Progenitor cell of endocrine pancreas (in vitro differentiated cells): ENCODE results near the gene CCDC33. TPM values are rescaled to one million over a fixed set of nuclear protein-coding genes. Genes with fewer than 3 reads are reported as not detected.

ENCODE experiments used
- DNase-seq: peaks from one replicate; pipeline ENCODE4 v3.0.0; 2021; ENCODE audit warnings: low spot score; ENCODE audit not compliant: unreplicated experiment
- H3K27ac Mint-ChIP-seq: 2 replicates; pipeline ENCODE4 v1.8.0; 2021; ENCODE audit warnings: mild to moderate bottlenecking, moderate library complexity, mixed read lengths
- H3K27me3 Mint-ChIP-seq: 2 replicates; pipeline ENCODE4 v1.8.0; 2021; ENCODE audit warnings: mixed read lengths
- H3K36me3 Mint-ChIP-seq: 2 replicates; pipeline ENCODE4 v1.8.0; 2022; ENCODE audit warnings: mixed read lengths; ENCODE audit not compliant: insufficient read depth
- H3K4me1 Mint-ChIP-seq: 2 replicates; pipeline ENCODE4 v1.8.0; 2021; ENCODE audit warnings: low read depth, mixed read lengths
- H3K4me3 Mint-ChIP-seq: 2 replicates; pipeline ENCODE4 v1.8.0; 2021; ENCODE audit warnings: low read depth, mild to moderate bottlenecking, moderate library complexity, mixed read lengths
- H3K9me3 Mint-ChIP-seq: 2 replicates; pipeline ENCODE4 v1.8.0; 2021; ENCODE audit warnings: low read depth, mixed read lengths
- total RNA-seq: library from RNA; stranded (reverse); gene quantifications from 2 replicates; pipeline ENCODE4 v1.2.1, GENCODE V29; 2021
- TF ChIP-seq, protein P1 (sequence below): fragments of 200-600 bp; sonication (generic); IDR thresholded peaks from one replicate; pipeline ENCODE4 v1.5.0; 2021; ENCODE audit warnings: antibody characterized with exemption, mild to moderate bottlenecking; ENCODE audit not compliant: unreplicated experiment

CCDC33 gene
- total RNA-seq, 1 donor from 2014 or later = 0.84 TPM

DNA sequence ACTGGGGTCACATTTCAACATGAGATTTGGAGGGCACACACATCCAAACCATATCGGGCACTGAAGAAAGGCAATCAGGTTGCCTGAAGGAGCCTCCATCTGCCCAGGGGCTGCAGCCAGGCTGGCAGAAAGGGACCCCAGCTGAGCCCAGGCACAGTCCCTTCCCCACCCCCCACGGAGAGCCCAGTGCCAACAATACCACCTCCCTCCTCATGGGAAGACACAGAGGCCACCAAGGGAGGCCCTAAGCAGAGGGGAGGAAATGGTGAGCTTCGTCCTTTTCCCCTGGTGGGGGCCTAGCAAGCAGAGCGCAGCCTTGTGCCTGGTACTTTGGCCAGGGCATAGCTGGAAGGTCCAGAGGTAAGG is 30.6 kb upstream of the CCDC33 start:
- no peaks in the 10 kb centered on the region for H3K9me3 Mint-ChIP-seq
- H3K36me3 Mint-ChIP-seq = no peaks in the 10 kb centered on the region
- TF ChIP-seq, protein P1, sequence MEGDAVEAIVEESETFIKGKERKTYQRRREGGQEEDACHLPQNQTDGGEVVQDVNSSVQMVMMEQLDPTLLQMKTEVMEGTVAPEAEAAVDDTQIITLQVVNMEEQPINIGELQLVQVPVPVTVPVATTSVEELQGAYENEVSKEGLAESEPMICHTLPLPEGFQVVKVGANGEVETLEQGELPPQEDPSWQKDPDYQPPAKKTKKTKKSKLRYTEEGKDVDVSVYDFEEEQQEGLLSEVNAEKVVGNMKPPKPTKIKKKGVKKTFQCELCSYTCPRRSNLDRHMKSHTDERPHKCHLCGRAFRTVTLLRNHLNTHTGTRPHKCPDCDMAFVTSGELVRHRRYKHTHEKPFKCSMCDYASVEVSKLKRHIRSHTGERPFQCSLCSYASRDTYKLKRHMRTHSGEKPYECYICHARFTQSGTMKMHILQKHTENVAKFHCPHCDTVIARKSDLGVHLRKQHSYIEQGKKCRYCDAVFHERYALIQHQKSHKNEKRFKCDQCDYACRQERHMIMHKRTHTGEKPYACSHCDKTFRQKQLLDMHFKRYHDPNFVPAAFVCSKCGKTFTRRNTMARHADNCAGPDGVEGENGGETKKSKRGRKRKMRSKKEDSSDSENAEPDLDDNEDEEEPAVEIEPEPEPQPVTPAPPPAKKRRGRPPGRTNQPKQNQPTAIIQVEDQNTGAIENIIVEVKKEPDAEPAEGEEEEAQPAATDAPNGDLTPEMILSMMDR = no peak
- H3K27ac Mint-ChIP-seq = no peak overlapping the region
- H3K4me1 Mint-ChIP-seq = peaks cover 36% of the 10 kb centered on the region
- no peak overlapping the region for H3K4me3 Mint-ChIP-seq
- peaks cover 49% of the 10 kb centered on the region for H3K27me3 Mint-ChIP-seq
- no peak for DNase-seq

DNA sequence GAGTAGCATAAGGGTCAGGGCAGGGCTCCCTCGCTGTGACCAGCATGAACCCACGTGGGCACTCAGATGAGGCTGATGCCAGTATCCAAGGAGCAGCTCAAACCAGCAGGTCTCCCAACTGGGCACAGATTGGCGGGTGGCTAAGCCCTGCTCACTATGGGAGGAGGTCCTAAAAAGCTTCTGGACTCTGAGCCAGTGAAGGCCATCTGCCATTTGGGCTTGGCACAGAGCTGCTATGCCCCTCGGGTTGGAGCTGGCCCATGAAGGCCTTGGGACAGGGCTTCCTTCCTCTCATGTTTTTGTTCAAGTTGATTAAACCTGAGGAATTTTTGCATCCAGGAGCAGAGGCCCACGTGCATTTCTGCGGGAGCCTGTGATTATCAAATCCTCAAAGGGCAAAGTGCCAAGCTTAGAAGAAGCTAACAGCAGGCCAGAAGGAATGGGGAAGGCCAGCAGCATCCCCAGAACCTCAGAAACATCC is 29.3 kb upstream of the CCDC33 start:
- peak overlapping the region; percentile 19 for H3K4me3 Mint-ChIP-seq
- peaks cover 35% of the 10 kb centered on the region for H3K4me1 Mint-ChIP-seq

DNA sequence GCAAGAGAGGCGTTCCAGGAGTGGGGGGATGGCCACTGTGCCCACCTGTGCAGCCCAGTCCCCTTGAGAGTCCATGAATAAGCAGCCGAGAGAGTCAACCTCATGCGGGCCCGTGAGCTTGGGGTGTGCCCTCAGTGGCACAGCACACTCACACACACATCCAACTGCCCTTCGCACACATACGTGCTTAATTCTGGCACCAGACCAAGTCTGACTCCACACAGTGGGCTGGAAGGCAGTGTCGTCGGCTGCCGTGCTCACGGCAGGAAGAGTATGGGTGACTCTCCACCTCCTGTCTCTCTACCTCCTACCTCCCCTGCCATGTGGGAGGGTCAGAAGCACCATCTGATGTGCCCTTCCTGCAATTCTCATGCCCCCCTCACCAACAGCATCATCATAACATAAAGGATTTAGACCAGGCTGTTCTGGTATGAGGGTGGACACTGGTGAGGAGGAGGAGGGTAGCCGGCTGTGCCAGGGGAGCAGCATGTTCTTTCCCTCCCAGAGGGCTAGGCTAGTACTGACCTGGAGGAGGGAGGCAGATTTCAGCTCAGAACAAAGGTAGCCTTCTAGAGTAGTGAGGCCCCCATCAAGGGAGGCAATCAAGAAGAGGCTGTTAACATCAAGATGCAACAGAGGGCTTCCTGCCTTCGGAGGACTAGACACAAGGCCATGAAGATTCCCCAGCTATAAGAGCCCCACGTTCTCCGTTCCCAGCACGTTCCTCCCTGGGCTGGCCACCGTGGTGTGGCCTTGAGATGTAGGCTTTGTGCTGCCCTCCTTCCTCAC is 28.3 kb upstream of the CCDC33 start:
- Mint-ChIP-seq H3K27ac (peak overlapping the region; percentile 71), H3K27me3 (peaks cover 41% of the 10 kb centered on the region), H3K36me3 (no peaks in the 10 kb centered on the region), H3K9me3 (no peaks in the 10 kb centered on the region), H3K4me1 (peaks cover 30% of the 10 kb centered on the region), H3K4me3 (peak overlapping the region; percentile 32)
- DNase-seq = no peak
- TF ChIP-seq, protein P1 = no peak

More for the DNA sequence above, 29.3 kb upstream of the CCDC33 start:
- H3K27ac Mint-ChIP-seq = peak overlapping the region; percentile 17
- peaks cover 41% of the 10 kb centered on the region for H3K27me3 Mint-ChIP-seq
- DNase-seq = no peak
- H3K9me3 Mint-ChIP-seq = no peaks in the 10 kb centered on the region
- no peaks in the 10 kb centered on the region for H3K36me3 Mint-ChIP-seq
- TF ChIP-seq, protein P1 = no peak

DNA sequence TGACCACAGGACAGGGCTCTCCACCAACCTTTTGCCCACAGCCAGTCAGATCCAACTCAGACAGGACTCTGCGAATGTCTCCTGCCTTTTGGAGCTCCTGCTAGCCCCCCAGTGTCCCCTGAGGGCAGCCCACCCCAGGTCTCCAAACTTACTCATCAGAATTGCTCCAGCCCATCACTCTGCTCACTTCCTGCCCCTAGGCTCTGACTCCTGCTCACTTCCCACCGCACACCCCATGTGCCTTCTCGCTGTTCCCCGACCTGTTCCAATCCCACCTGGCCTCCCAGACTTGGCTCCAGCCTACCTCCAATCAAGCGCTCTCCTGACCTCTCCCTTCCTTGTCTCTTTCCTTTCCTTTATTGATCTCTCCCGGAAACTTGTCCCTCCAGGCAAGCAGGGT is 27.6 kb upstream of the CCDC33 start:
- Mint-ChIP-seq H3K27ac (peak overlapping the region; percentile 71), H3K4me1 (peaks cover 25% of the 10 kb centered on the region), H3K9me3 (no peaks in the 10 kb centered on the region), H3K4me3 (peak overlapping the region; percentile 32), H3K36me3 (no peaks in the 10 kb centered on the region), H3K27me3 (peaks cover 34% of the 10 kb centered on the region)
- TF ChIP-seq, protein P1 = no peak
- DNase-seq = no peak

DNA sequence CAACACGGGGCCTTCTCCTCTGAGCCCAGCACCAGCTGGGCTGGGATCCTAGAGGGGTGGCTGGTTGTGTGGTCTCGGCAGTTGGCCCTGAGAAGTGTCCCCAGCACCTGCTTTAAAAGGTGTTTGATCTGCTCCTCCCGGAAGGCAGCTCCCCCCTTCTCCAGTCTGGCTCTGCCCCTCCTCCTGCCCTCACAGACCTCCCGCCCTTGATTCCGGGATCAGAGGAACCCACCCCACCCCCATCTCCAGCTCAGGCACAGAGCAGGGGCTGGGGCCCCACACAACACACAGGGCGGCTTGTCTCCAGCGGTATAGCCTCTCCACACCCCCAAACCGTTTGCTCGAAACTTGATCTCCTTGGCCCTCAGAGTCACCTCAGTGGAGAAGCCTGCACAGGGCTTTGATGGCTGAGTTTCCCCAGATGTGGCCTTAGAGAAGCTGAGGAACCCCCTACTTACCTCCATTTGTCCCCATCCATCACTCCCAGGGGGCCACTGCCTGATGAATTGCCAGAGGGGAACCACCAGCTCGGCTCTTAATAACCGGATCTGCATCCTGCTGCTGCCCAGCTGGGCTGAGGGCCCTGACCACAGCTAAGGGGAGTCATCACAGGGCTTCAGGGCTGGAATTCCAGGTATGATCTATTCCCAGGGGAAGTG is 27.1 kb upstream of the CCDC33 start:
- H3K27ac Mint-ChIP-seq = peak overlapping the region; percentile 71

More for the DNA sequence above, 27.1 kb upstream of the CCDC33 start:
- H3K36me3 Mint-ChIP-seq = no peaks in the 10 kb centered on the region
- no peaks in the 10 kb centered on the region for H3K9me3 Mint-ChIP-seq
- TF ChIP-seq, protein P1 = no peak
- H3K27me3 Mint-ChIP-seq = peaks cover 29% of the 10 kb centered on the region
- H3K4me1 Mint-ChIP-seq = peaks cover 28% of the 10 kb centered on the region
- H3K4me3 Mint-ChIP-seq = peak overlapping the region; percentile 32
- DNase-seq = no peak
